HAP-1 (cell line): ENCODE results near the gene AFF1.
"Not testable (repeated sequence)": the region's sequence is repeated elsewhere in the genome, so short reads cannot be mapped to it uniquely, and the experiment has no call there.

Experiments
- DNase-seq, 2 experiments: peaks; one replicate each; pipeline ENCODE4 v3.0.0-alpha.2; 2016 to 2020; ENCODE audit warnings: low spot score in 2 of 2
- H3K27me3 ChIP-seq: fragments of 250-450 bp; sonication (Bioruptor Pico); 2 replicates; pipeline ENCODE4 v1.5.1; 2020; ENCODE audit warnings: low read depth, mild to moderate bottlenecking, moderate library complexity
- H3K36me3 ChIP-seq: fragments of 250-450 bp; sonication (Bioruptor Pico); replicated peaks from 2 replicates; pipeline ENCODE4 v1.5.1; 2020; ENCODE audit warnings: mild to moderate bottlenecking
- H3K4me1 ChIP-seq: fragments of 250-450 bp; sonication (Bioruptor Pico); 2 replicates; pipeline ENCODE4 v1.5.1; 2020; ENCODE audit warnings: mild to moderate bottlenecking
- H3K4me3 ChIP-seq: fragments of 250-450 bp; sonication (Bioruptor Pico); 2 replicates; pipeline ENCODE4 v1.5.1; 2020; ENCODE audit warnings: mild to moderate bottlenecking, moderate library complexity
- H3K9me3 ChIP-seq: fragments of 250-450 bp; sonication (Bioruptor Pico); 2 replicates; pipeline ENCODE4 v1.5.1; 2020; ENCODE audit warnings: mild to moderate bottlenecking, moderate library complexity
- in situ Hi-C: fragments of 300-500 bp; cut with MboI; formaldehyde crosslinking; loops from 3 replicates; pipeline ENCODE4 v1.14.3; 2020; ENCODE audit warnings: low sequenced_read_pairs, inconsistent platforms, mixed read lengths

AFF1 gene

DNA sequence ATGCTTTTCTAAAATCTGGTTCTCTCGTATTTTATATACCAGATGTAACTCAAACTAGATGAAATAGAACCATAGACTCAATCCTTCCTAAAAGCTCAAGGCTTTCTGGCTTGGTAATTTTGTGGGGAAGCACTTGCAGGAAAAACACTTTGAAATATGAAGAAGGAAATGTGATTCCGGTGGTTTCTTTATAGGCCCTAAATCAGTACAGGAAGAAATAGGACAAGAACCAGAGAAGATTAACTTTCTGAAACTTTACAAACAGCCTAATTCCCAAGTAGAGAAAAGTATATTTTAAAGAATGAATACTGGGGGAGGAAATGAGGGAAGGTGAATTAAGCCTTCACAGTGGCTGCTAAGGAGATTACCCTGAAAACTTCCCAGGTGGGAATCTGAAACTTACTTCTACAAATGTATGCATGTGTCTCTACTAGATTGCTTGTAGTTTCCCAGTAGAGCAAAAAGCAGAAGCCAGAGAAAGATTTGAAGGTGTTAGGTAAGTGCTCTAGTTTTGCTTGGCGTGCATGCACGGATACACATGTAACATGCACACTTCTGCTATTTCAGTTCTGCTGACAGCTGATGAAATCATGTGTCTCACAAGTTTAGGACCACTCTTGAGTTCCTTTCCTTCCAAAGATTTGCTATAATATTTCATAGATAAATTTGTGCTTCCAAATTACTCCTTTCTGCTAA, 92.1 kb downstream of the AFF1 start:
- Histone ChIP-seq H3K27me3 (no peaks in the 10 kb centered on the region), H3K4me3 (no peak overlapping the region), H3K4me1 (peaks cover 20% of the 10 kb centered on the region), H3K9me3 (no peaks in the 10 kb centered on the region), H3K36me3 (no peaks in the 10 kb centered on the region)
- in situ Hi-C loops: no loop called here
- no peak for DNase-seq

DNA sequence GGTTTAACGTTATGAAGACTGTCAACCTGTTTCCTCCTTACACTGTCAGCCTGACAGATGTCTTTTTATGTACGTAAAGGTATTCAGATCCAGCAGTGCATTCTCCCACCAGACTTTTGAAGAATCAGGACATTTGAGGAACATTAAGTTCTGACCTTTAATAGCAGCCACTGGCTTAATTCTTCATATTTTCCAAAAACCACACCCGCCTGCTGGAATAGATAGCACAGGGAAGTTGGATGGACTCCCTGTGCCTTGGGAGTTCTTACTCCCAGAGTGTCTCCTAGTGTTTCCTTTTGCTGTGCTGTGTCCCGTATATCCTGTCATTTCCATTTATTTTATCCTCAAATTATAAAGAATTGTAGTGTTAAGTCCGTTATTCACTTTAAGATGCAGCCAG, 94.5 kb downstream of the AFF1 start:
- Histone ChIP-seq H3K36me3 (no peaks in the 10 kb centered on the region), H3K4me3 (no peak overlapping the region)
- in situ Hi-C loops: no loop called here

GRCh38 chr4:87030124-87030523, 95.3 kb downstream of the AFF1 start:
- H3K36me3 ChIP-seq: no peaks in the 10 kb centered on the region
- no peaks in the 10 kb centered on the region for H3K9me3 ChIP-seq
- in situ Hi-C loops: no loop called here
- H3K27me3 ChIP-seq: no peaks in the 10 kb centered on the region
- peaks cover 37% of the 10 kb centered on the region for H3K4me1 ChIP-seq
- no peak overlapping the region for H3K4me3 ChIP-seq
- no peak for DNase-seq

More for the DNA sequence above, 94.5 kb downstream of the AFF1 start:
- DNase-seq: no peak
- H3K9me3 ChIP-seq: no peaks in the 10 kb centered on the region
- peaks cover 37% of the 10 kb centered on the region for H3K4me1 ChIP-seq
- H3K27me3 ChIP-seq: no peaks in the 10 kb centered on the region

DNA sequence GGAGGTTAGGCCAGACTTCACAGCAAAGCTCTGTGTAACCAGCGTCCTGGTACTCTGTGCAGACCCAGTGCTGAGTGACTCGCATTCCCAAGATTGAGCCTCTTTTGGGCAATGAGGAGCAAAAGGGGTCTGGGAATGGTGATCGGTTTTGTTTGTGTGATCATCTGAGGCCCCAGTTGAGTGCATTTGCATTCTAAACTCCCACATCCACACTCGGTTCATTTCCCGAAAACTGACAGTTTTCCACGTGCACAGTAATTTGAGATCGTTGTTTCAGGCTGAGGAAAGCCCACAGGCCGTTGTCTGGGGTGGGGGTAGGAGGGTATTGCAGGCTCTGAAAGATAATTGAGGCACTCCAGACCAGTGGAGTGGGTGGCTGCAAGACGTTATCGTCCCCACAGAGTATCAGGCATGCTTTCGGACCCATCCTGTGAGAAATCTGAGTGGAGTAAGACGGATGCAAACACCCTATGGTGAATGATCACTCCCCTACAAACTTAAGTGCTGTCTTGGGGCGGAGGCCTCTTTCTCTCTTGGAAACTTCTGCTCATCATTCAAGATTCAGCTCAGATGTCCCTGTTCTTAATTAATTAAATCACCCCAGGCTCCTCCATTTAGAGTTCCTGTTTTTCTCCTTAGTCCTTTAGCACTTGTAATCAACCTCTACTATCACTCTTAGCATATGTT, 96.1 kb downstream of the AFF1 start:
- no peak overlapping the region for H3K4me3 ChIP-seq
- DNase-seq: no peak
- in situ Hi-C loops: no loop called here
- H3K9me3 ChIP-seq: no peaks in the 10 kb centered on the region
- H3K36me3 ChIP-seq: no peaks in the 10 kb centered on the region
- peaks cover 37% of the 10 kb centered on the region for H3K4me1 ChIP-seq
- no peaks in the 10 kb centered on the region for H3K27me3 ChIP-seq

- Histone ChIP-seq H3K4me3 (no peak overlapping the region), H3K36me3 (no peaks in the 10 kb centered on the region), H3K27me3 (no peaks in the 10 kb centered on the region), H3K4me1 (peaks cover 33% of the 10 kb centered on the region), H3K9me3 (no peaks in the 10 kb centered on the region)
- in situ Hi-C loops: no loop called here
- DNase-seq: no peak
These were observed 97.1 kb downstream of the AFF1 start for GRCh38 chr4:87031920-87032319.

DNA sequence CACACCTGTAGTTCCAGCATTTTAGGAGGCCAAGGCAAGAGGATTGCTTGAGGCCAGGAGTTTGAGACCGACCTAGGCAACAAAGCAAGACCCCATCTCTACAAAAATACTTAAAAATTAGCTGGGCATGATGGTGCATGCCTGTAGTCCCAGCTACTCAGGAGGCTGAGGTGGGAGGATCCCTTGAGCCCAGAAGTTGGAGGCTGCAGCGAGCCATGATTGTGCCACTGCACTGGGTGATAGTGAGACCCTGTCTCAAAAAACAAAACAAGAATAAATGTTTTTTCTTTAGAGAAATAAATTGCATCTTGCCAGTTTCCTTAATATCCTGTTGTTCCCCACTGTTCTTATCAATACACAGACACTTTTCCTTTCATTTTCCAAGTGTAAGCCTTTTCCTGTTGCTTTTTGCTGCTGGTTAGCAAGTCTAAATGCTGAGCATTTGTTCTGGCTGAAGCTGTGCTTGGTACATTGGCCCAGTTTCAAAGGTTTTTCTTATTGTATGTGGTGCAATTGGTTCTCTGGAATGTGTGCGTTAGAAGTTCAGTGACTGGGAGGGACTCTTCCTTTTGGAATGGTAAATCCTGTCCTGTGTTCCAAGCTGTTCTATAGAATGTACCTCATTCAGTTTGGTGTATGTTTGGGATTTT, 98.2 kb downstream of the AFF1 start:
- peaks cover 44% of the 10 kb centered on the region for H3K4me1 ChIP-seq

DNA sequence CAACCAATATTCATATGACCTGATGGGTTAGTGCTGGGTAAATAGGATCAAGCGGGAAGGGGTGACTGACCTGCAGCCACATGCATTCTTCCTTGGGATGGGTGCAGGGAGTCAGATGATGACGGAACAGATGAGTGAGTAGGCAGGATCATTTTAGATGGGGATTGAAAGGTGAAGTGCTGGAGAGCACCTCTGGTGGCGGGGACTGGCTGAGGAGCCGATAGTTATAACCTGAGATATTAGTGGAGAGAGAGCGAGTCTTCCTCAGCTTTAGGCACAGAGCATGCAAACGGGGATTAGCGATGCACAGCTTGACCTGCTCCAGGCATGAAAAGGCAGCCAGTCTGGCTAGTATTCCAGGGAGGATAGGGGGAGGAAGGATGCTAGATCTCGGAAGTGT, 99.1 kb downstream of the AFF1 start:
- H3K36me3 ChIP-seq: no peaks in the 10 kb centered on the region
- no peak for DNase-seq
- no peaks in the 10 kb centered on the region for H3K27me3 ChIP-seq
- H3K4me3 ChIP-seq: no peak overlapping the region
- in situ Hi-C loops: no loop called here
- H3K4me1 ChIP-seq: peaks cover 53% of the 10 kb centered on the region
- no peaks in the 10 kb centered on the region for H3K9me3 ChIP-seq

More for the DNA sequence above, 98.2 kb downstream of the AFF1 start:
- Histone ChIP-seq H3K9me3 (no peaks in the 10 kb centered on the region), H3K27me3 (no peaks in the 10 kb centered on the region), H3K4me3 (no peak overlapping the region), H3K36me3 (no peaks in the 10 kb centered on the region)
- in situ Hi-C loops: no loop called here
- no peak for DNase-seq

- DNase-seq: no peak
- in situ Hi-C loops: no loop called here
- Histone ChIP-seq H3K36me3 (no peaks in the 10 kb centered on the region), H3K9me3 (no peaks in the 10 kb centered on the region), H3K4me1 (peaks cover 53% of the 10 kb centered on the region), H3K27me3 (no peaks in the 10 kb centered on the region), H3K4me3 (no peak overlapping the region)
These were observed 99.7 kb downstream of the AFF1 start for GRCh38 chr4:87034527-87034926.

GRCh38 chr4:87035881-87036509, 101.2 kb downstream of the AFF1 start:
- Histone ChIP-seq H3K4me3 (no peak overlapping the region), H3K9me3 (no peaks in the 10 kb centered on the region), H3K4me1 (peaks cover 48% of the 10 kb centered on the region), H3K36me3 (no peaks in the 10 kb centered on the region), H3K27me3 (no peaks in the 10 kb centered on the region)
- in situ Hi-C loops: no loop called here
- DNase-seq: no peak

DNA sequence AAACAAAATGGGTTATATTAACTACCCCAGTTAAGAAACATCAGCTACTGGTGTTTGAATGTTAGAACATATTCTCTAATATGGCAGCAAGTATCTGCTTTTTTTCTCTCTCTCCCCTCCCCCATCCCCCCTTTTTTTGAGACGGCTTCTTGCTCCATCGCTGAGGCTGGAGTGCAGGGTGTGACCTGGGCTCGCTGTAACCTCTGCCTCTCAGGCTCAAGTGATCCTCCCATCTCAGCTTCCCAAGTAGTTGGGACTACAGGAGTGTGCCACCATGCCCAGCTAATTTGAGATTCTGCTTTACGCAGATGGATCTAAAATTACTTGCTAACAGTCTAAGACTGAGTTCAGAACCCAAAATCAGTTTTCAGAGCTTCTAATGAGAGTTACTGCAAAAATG, 101.9 kb downstream of the AFF1 start:
- Histone ChIP-seq H3K9me3 (no peaks in the 10 kb centered on the region), H3K4me3 (no peak overlapping the region), H3K27me3 (no peaks in the 10 kb centered on the region), H3K36me3 (no peaks in the 10 kb centered on the region), H3K4me1 (peaks cover 41% of the 10 kb centered on the region)
- no peak for DNase-seq
- in situ Hi-C loops: no loop called here

GRCh38 chr4:87037171-87037570, 102.4 kb downstream of the AFF1 start:
- H3K9me3 ChIP-seq, H3K27me3 ChIP-seq, H3K4me3 ChIP-seq, DNase-seq, in situ Hi-C loops, H3K36me3 ChIP-seq: not testable (repeated sequence)
- H3K4me1 ChIP-seq: peaks cover 36% of the 10 kb centered on the region

GRCh38 chr4:87037671-87038334, 103.0 kb downstream of the AFF1 start:
- Histone ChIP-seq H3K27me3 (no peaks in the 10 kb centered on the region), H3K36me3 (no peaks in the 10 kb centered on the region), H3K4me1 (peaks cover 30% of the 10 kb centered on the region), H3K9me3 (peaks cover 2% of the 10 kb centered on the region; the same call in 1 of the 2 replicates), H3K4me3 (no peak overlapping the region)
- DNase-seq: peak in 1 of 2 experiments; percentile 46
- in situ Hi-C loops: no loop called here

DNA sequence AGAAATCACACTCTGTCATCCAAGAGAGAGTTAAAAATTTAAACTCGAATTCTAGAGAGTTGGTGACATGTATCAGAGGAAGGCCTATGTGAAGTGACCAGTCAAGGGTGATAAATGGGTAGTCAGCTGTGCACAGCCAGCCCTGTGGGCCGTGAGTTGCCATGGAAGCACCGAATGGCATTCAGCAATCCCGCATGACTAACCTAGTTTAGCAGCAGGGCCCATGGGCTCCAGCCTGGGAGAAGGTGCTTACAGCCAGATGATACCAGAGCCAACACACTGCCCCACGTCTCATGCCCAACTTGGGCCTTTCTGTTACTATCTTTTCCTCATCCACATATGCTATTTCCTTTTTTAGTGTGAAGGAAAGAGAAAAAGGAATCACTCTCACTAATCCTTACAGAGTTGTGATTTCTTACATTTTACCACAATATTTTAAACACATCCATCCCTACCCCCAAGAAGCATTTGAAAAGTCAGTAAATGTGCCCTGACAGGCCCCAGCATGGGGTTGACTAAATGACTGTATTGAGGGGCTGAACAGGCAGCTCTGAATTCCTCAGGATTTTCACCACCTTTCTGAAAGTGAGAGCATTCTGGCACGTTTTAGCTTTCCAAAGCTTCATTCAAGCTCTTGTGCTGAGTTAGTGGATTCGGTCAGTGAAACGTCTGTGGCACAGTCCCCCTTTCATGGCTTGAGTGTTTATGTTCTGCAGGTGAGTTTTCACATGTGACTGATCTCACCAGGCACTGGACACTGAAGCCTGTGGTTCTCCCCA, 104.2 kb downstream of the AFF1 start:
- H3K9me3 ChIP-seq: peaks cover 2% of the 10 kb centered on the region; the same call in 1 of the 2 replicates
- in situ Hi-C loops: no loop called here
- peak; percentile 46 to 67 for DNase-seq
- H3K4me3 ChIP-seq: no peak overlapping the region
- no peaks in the 10 kb centered on the region for H3K27me3 ChIP-seq
- H3K36me3 ChIP-seq: no peaks in the 10 kb centered on the region
- peaks cover 21% of the 10 kb centered on the region for H3K4me1 ChIP-seq
